HepG2 (cell line): ENCODE results near the gene TNFRSF6B.

Source experiments
- ARNT ChIP-seq: fragments of 450-650 bp; IDR thresholded peaks from 2 replicates; pipeline ENCODE4 v1.6.1; 2017
- EZH2 ChIP-seq: conservative IDR thresholded peaks from 2 replicates; pipeline ENCODE4 v1.6.1; 2012; ENCODE audit warnings: mild to moderate bottlenecking, low read depth, low read length, moderate library complexity
- HNRNPLL ChIP-seq: fragments of 200-400 bp; formaldehyde crosslinking; IDR thresholded peaks from 2 replicates; pipeline ENCODE4 v1.6.1; 2017; ENCODE audit warnings: mild to moderate bottlenecking, low read depth, low read length; ENCODE audit not compliant: poor library complexity, severe bottlenecking
- JUNB ChIP-seq: sonication (generic); formaldehyde crosslinking; IDR thresholded peaks from 2 replicates; pipeline ENCODE4 v1.8.0; 2022; ENCODE audit warnings: missing genetic modification reagents, mild to moderate bottlenecking, borderline replicate concordance
- JUND ChIP-seq: sonication (generic); formaldehyde crosslinking; IDR thresholded peaks from 2 replicates; pipeline ENCODE4 v1.8.0; 2022; ENCODE audit warnings: mild to moderate bottlenecking, missing genetic modification reagents
- KAT8 ChIP-seq: IDR thresholded peaks from 2 replicates; pipeline ENCODE4 v1.6.1; 2016; ENCODE audit warnings: missing genetic modification reagents, missing compliant biosample characterization
- REST ChIP-seq, 2 experiments: IDR thresholded peaks; 2 replicates each; pipeline ENCODE4 v1.6.1; 2011 to 2012; ENCODE audit warnings: low read length in 2 of 2, borderline replicate concordance in 1 of 2, low read depth in 1 of 2, mild to moderate bottlenecking in 1 of 2, moderate library complexity in 1 of 2
- XRCC5 ChIP-seq: fragments of 200-400 bp; formaldehyde crosslinking; optimal IDR thresholded peaks from 2 replicates; pipeline ENCODE3; 2017; ENCODE audit warnings: mild to moderate bottlenecking, low read length

GRCh38 chr20:63693083-63693732, 3.2 kb upstream of the TNFRSF6B start:
- TF ChIP-seq ARNT (no peak), EZH2 (no peak), JUND (CRISPR knock-in tag) (no peak), HNRNPLL (no peak), KAT8 (CRISPR knock-in tag) (no peak), REST (IDR thresholded peaks at IDR 0.05; ENCODE audit: borderline replicate concordance in 1 of 2, low read depth in 1 of 2, low read length in 2 of 2) (no peak), JUNB (no peak), XRCC5 (no peak)
